HG02678 (cell line): Measurements from ENCODE around the gene GBA3.

Source experiments
- ATAC-seq: cut with Tn5 transposase; IDR thresholded peaks from one replicate; pipeline ENCODE4 v1.9.1; 2021; ENCODE audit warnings: mild to moderate bottlenecking, moderate library complexity; ENCODE audit not compliant: unreplicated experiment

The GBA3 gene

DNA sequence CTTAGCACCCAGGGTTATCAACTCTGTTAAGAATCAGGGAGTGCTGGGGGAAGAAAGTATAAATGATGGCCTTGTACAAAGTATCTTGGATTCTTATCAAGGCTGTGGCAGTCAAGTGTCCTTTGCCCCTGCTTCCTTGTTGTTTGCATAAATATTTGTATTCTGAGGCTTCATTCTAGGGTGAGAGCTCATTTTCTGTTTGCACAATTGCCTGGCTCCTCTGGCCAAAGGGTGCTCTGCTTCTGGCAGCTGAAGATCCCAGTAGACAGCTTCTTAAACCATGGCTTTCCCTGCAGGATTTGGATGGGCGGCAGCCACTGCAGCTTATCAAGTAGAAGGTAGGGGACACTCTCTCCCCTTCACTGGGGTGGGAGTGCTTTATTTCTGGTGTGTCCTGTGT, at the start of gene GBA3:
Gene GBA3 (plus strand): TSS at position 202 of the 400 bp plus-strand sequence.
- no peak for ATAC-seq

DNA sequence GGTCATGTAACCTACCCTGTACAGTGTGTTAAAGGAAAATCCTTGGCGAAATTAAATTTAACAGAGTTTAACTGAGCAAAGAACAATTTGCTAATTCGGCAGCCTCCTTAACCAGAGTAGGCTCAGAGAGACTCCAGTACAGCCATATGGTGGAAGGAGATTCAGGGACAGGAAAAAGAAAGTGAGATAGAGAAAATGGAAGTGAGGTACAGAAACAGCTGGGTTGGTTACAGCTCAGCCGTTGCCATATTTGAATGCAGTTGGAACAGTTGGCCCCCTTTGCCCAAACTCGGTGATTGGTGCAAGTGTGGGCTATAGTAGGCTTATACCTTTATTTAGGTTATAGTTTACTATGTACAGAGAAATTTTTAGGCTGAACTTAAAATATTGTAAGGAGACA, 48.8 kb upstream of the GBA3 start:
- no peak for ATAC-seq

DNA sequence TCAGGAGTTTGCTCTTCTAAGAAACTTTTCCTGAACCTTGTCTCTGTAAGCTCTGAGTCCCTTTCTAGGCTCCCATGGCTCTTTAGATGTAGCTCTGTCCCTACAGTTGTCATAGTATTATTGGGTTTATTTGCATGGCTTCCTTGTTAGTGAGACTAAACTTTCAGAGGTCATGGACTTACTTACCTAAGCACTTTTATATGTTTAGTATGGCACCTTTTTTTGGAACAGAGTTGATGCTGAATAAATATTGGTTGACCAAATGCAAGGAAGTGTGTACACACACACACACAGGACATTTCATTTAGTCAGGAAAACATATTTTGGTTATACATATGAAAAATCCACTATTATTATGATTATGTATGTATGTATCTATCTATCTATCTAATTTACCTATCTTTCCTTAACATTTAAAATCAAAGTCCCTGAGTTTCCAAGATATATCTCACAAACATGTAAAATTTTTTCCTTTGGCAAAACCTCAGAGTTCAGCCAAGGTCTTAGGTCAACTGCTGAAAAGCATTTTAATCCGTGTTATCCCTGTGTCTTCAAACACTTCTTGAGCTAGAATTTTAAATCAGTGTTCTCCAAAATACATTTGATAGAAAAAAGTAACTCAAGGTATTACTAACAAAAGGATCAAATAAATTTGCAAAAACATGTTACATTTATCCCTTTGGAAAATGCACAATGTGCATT, 47.1 kb upstream of the GBA3 start:
- ATAC-seq = no peak

DNA sequence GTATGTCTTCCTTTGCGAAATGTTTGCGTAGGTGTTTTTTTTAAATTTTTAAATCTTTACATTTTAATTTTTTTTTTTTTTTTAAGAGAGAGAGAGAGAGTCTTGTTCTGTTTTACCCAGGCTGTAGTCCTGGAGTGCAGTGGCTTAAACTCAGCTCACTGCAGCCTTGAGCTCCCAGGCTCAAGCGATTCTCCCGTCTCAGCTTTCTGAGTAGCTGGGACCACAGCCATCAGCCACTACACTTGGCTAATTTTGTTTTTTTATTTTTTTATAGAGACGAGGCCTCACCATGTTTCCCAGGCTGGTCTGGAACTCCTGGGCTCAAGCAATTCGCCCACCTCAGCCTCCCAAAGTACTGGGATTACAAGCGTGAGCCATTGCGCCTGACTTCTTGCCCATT, 43.7 kb upstream of the GBA3 start:
- ATAC-seq = no peak

DNA sequence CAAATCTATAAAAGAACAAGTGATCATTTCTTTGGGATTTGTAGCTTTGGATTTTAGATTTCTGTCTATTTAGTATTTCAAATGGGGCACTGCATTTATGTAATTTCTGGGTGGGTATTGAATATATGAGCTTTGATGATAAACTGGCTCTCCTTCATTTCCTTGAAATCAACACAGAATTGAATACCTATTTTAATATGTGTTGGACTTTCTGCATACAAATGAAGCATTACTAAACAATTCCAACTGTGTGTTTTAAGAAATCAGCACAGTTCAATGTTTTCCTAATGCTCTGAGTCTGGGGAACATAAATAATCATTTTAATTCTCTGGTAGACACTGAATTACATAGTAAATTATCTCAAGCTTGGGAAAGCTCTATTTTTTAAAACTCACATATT, 42.0 kb upstream of the GBA3 start:
- ATAC-seq = no peak

DNA sequence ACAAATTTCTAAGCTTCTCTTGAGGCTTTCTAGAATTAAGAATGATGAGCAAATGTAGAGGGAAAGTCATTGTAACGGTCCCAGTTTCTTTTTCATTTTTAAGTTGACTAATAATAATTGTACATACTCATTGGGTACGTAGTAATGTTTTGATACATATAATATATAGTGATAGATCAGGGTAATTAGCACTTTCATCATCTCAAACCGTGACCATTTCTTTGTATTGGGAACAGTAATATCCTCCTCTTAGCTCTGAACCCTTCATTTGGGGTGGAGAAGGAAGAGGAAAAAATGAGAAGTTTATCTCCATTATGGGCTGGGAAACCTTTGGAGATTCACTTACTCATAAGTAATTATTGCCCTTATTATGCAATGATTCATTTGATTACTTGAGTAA, 39.0 kb upstream of the GBA3 start:
- no peak for ATAC-seq

DNA sequence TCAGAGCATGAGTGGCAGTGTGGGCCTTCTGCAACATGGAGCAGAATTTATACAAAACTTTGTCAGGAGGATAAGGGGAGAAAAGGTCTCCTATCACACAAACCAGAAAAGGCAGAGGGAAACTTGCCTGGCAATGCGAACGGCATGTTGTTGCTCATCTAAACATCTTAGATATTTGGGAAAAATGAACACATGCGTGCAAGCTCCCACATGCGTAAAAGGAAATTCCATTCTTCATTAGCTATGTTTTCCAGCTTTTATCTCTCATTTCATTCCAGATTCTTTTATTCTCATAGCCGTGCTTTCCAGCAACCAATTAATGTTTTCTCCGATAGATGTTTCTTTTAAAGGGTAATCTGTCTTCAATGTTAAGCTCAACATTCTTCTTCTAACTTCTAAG, 31.3 kb upstream of the GBA3 start:
- no peak for ATAC-seq

DNA sequence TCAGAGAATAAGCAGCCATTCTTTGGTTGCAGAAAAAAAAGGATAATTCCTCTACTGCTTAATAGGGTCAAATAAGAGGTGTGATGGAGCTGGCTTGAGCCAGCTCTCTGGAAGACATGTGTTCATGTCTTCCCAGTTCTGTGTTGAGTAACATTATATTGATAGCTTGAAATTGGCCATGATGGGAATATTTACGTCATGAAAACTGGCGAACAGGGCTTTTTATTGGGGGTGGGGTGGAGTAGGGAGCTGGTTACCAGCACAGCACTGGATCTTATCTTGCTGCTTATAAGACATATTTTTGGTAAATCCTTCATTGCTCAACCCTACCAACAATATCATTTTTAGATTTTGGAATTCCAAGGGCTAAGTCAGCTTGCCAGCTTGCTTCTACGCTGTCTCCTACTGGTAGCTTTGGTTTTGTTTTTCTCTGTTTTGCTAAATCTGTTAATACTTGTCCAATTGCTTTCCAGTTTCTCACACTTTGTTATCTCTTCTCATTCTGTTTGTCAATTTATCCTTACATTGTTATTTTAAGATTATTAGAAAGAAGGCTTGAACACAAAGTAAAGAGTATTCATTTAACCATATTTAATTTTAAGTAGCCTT, 25.3 kb upstream of the GBA3 start:
- ATAC-seq = no peak

DNA sequence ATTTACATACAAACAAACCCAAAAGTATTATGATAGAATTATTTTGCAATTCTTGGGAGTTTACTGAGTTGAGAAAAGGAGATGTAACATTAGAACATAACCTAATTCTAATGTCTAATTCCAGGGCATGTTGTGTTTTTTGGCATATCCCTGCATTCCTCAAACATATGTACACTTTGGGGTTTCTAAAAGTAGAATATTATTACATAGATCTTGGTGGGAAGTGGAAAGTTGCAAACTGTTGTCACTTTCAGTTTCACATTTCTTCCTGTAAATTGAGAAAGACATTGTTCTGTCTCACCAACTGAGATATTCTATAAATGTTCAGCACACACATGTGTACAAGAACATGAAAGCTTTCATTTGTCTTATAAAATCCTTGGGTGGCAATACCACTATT, 24.4 kb upstream of the GBA3 start:
- ATAC-seq = no peak

DNA sequence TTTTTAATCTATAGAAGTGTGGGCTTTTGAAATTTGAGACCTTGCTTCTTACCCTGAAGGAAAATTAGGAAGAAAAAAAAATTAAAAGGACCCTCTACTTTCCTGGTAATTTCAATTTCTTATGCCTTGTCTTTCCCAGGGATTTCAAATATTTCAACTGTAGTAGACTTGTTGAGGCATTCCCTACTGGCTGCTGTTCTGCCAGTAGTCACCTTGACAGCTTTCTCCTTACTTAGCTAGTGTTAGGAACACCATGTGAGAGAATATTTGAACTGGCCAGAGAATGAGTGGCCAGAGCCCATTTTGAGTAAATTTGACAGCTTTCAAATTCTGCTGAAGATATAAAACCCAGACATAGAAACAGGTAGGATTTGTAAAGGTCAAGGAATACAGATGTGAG, 24.0 kb upstream of the GBA3 start:
- ATAC-seq = no peak

DNA sequence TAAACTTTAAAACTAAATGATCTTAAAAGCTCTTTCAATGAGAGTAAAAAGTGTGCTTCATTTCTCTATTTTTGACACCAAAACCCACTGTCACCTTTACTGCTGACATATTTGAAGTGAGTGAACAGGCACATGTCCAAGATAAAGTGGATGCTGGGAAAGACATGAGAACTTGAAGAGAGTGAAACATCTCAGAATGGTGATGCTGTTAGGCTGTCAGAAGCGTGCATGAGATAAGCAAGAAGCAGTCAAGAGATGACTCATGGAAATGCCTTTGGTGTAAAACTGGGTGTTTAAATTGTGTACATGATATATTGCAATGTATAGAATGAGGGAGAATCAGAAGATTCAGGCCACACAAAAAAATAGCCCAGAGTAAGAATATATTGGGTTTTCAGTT, 21.8 kb upstream of the GBA3 start:
- no peak for ATAC-seq

DNA sequence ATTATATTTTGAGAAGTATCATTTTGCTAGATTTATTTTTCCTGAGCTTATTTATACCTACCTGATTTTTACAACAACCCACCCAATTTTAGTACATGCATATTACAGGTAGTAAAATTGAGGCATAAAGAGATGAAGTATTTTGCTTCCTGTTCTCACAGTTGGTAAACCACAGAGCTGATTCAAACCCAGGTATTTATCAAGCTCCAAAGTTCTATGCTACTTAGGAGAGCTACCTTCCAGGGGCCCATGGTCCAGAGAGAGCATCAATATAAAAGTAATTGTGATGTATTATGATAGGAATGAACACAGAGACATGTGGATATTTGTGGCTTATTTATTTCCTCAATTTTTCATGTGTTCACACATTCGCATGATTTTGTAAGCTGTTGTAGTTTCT, 20.2 kb upstream of the GBA3 start:
- ATAC-seq = no peak

DNA sequence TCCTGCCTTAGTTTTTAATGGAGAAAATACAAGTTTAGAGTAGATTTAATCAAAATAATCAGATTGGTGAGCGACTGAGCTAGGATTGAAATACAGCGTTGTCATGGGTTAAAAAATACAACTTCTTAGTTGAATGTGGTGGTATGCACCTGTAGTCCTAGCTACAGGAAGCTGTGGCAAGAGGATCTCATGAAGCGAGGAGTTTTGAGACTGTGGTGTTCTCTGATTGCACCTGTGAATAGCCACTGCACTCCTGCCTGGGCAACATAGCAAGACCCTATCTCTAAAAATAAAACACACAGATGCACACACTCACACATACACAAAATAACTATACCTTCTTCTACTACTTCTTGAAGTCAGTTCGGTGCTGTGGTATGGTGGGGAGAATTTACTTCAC, 19.8 kb upstream of the GBA3 start:
- no peak for ATAC-seq

DNA sequence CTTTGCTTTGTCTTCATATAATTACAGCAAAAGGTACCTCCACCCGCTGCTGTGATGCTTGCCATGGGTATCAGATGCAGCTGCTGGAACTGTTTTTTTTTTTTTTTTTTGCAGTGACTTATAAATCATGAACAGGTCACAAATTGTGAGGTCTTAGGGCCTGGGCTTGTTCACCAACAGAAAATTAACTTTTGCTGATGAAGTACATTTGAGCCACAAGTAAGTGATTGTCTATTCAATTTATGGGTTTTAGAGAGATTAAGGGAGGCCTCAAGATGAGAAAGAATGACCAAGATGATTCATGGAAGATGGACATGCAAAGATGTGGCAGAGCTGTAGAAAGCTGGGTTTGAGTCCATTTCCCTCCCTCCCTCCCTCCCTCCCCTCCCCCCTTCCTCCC, 18.0 kb upstream of the GBA3 start:
- no peak for ATAC-seq

DNA sequence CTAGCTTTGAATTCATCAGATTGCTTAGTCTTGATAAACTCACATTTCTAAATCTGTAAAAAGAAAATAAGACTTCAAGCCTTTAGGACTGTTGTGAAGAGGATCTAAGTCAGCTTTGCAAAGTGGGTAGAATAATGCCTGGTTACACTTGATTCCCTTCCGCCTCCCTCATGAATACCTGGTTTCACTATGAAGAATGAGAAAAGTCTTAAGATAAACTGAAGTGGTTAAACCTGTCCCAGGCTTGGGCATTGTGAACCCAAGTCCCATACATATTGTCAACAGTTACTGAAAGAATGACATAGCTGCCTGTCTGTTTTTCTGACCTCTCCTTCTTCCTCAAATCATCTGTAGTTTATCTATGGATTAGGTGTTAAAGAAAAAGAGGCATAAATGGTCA, 16.7 kb upstream of the GBA3 start:
- ATAC-seq = no peak

DNA sequence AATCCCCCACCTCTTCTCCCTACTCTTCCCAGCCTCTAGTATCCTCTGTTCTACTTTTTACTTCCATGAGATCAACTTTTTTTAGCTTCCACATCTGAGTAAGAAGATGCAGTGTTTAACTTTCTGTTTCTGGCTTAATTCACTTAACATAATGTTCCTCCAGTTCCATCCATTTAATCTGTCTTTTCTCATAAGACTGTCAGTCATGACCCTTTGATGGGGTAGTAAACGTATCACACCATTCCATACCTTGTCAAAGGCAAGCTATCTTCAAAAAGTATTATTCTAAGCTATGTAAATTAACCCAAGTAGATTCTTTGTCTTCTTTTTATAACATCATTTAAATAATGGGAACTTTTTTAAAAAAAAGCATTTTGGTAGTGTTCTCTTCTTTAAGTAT, 15.0 kb upstream of the GBA3 start:
- no peak for ATAC-seq

DNA sequence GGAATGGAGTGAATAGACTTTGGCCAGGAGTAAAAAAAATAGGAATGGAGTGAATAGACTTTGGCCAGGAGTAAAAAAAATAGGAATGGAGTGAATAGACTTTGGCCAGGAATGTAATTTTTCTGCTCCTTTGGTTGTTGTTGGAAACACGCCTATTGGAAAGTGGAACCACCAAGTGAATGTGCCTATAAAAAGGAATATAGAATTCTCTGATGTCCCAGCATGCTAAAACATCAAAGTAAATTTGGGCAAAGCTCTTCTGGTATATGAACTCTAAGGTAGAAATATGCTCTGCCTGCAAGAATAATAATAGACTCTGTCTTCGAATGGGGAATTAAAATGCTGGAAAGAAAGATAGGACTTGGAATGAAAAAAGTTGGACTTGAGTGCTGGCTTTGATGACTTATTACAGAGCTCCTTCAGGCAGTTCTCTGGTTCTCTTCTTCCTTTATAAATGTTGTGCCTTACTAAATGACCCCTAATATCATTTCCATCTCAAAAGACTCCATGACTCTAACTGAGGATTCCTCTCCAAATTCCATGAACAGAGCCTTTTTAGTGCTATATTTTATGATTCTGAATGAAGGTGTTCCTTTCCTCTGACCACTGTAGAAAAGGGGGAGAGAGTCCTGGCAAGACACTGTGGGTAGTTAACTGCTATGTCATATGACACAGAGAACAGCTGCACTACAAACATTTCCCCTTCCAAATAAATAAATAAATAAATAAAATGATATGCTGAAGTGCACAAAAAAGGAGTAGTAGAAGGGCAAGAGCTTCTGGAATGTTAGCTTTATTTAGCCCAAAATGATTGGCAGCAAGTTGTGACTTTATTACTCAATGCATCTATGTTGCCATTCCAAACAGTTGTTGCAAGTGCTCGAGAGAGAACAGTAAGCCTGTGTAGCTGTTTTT, 13.5 kb upstream of the GBA3 start:
- ATAC-seq = no peak

DNA sequence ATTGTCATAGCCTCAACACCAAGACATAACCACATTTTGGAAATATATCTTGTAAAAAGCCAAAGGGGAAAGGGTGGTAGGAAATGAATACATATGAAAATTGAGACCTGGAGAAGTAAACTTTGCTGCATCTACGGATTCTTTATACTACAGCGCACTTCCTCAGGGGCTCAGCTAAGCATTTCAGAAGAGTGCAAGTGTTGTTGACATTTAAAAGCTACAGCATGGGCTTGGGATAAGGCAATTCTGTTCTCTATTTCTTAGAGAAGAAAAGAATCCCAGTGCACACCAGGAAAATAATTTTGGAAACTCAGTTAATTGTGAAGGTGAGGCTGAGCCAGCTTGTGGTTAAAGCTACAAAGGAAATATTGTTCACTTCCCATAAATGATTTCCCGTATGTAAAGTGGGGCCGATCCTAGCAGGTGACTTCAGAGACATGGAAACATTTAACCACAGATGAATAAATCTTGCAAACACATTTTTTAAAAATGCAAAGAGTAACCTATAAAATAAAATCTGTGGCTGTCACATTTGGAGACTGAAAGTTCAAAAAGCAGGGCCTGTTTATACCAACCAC, 12.6 kb upstream of the GBA3 start:
- no peak for ATAC-seq

DNA sequence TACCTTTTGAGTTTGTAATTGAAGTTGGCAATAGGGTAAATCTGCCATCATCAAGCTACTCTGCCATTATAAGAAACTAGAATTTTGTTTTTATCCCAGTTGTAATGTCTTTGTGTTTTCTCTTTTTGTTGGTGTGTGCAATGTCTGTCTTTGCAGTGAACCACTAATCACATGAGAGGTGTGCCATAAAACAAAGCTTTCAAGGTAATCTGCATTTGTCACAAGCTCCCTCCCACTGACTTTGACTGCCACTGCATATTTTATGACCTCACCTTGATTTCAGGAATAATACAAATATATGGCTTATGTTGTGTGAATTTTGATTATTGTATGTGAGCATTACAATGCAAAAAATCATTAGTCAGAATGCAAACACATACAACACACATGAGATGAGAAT, 9.0 kb upstream of the GBA3 start:
- ATAC-seq = no peak

DNA sequence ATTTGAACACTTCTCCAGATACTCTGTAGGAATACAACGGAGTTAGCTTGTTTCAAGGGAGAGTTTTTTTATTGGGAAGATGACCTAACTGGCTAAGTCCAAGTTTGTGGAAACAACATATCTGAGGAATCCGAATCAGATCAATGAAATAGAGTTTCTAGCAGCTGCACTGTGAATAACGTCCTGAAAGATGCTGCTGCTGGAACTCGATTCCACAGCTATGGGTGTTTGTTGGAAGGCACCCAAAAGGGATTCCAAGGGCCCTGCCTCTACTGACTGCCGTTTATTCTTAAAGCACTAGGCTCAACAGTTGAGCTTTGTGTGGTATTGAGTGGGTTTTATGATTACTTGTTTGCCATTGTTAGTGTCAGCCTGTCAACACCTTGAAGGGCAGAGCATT, 6.6 kb upstream of the GBA3 start:
- no peak for ATAC-seq

DNA sequence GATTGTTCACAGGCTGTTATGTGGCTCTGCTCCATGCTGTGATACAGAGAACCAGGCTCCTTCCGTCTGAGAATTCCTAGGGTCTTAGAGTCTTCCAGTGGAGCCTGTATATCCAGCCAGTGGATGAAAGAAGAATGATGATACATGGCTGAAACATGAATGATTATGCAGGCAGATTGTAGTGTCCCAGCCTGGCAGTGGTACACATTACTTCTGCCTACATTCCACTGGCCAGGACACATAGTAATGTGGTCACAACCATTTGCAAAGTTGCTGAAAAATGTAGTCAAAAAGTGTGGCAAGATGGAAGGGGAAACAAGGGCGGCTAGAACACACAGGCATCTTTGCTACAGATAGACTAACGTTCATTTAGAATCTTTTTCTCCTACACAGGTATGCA, 4.5 kb upstream of the GBA3 start:
- no peak for ATAC-seq

DNA sequence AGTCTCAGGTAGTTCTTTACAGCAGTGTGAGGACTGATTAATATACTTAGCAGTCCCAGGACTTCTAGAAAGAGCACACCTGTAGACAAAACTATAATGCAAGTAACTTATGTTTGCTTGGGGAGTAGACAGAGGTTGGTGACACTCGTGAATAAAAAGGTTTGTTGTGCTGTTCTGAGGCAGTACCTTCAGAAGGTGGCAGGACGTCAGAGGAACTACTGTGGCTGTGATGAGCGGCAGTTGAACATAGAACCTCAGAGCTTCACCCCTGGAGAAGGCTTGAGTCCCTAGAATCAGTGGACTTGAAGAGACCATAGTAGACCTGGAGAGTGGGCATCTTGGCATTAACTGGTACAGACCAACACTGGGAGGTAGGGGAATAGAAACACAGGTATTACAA, 3.3 kb upstream of the GBA3 start:
- ATAC-seq = no peak
